Pulmonary artery endothelial cell (primary cell): ENCODE data around the gene CAMK1G. TPM values are rescaled to one million over a fixed set of nuclear protein-coding genes. Genes with fewer than 3 reads are reported as not detected.

Source experiments
- DNase-seq: peaks from one replicate; pipeline ENCODE4 v3.0.0-alpha.2; 2011; ENCODE audit warnings: low read depth, low spot score
- total RNA-seq: library from RNA; depleted of rRNA; stranded (reverse); fragments of >200 nt; gene quantifications from 2 replicates; pipeline ENCODE4 v1.2.3, GENCODE V29; 2014

CAMK1G gene
- total RNA-seq, 1 donor from 2014 or later = not detected

GRCh38 chr1:209662879-209663327, 79.4 kb downstream of the CAMK1G start:
- DNase-seq = no peak

Other genes with a start within 250 kb of the CAMK1G start
- 7.1 and 14.5 TPM in 2 replicates for gene LAMB3, start 68.7 kb downstream of the CAMK1G start, total RNA-seq
- 2.0 and 16.0 TPM in 2 replicates for gene G0S2, start 91.7 kb downstream of the CAMK1G start, total RNA-seq
- gene HSD11B1, start 121.1 kb downstream of the CAMK1G start, total RNA-seq = 0.07 TPM in 1 of 2 replicates, not detected in the other
- gene TRAF3IP3, start 172.3 kb downstream of the CAMK1G start, total RNA-seq = not detected in 2 replicates
- gene C1orf74, start 200.8 kb downstream of the CAMK1G start, total RNA-seq = 2.7 and 4.0 TPM in 2 replicates
- gene IRF6, start 222.4 kb downstream of the CAMK1G start, total RNA-seq = 18.4 and 24.3 TPM in 2 replicates
- 5.6 and 9.2 TPM in 2 replicates for gene UTP25, start 244.3 kb downstream of the CAMK1G start, total RNA-seq